Keratinocyte (primary cell): ENCODE results near the gene TEX29. TPM values are rescaled to one million over a fixed set of nuclear protein-coding genes. Genes with fewer than 3 reads are reported as not detected.

Source experiments
- DNase-seq: peaks from one replicate; pipeline ENCODE4 v3.0.0-alpha.2; 2011; ENCODE audit warnings: low read depth, missing footprints, low spot score
- FAIRE-seq: peaks from 2 replicates; lab custom pipeline; 2011; peaks lifted over from hg19 to GRCh38; lab: Jason Lieb, UNC
- H2AFZ ChIP-seq: 2 replicates; pipeline ENCODE4 v1.6.0; 2012; ENCODE audit warnings: low read length, control low read depth, inconsistent platforms; ENCODE audit not compliant: control insufficient read depth
- H3K27ac ChIP-seq: 2 replicates; pipeline ENCODE4 v1.5.1; 2011; ENCODE audit warnings: low read length; ENCODE audit not compliant: control insufficient read depth, insufficient read depth
- H3K27me3 ChIP-seq: 3 replicates; pipeline ENCODE4 v1.6.0; 2011; ENCODE audit warnings: low read length; ENCODE audit not compliant: control insufficient read depth, insufficient read depth; ENCODE audit errors: extremely low read depth
- H3K36me3 ChIP-seq, 2 experiments: 2 replicates in 1 of 2; 3 replicates in 1 of 2; pipeline ENCODE4 v1.5.1; 2011; ENCODE audit warnings: low read length in 2 of 2, mild to moderate bottlenecking in 1 of 2; ENCODE audit not compliant: control insufficient read depth in 2 of 2, insufficient read depth in 2 of 2; ENCODE audit errors: extremely low read depth in 1 of 2
- H3K4me1 ChIP-seq: 3 replicates; pipeline ENCODE4 v1.5.1; 2011; ENCODE audit warnings: low read length; ENCODE audit not compliant: control insufficient read depth, insufficient read depth; ENCODE audit errors: extremely low read depth
- H3K4me2 ChIP-seq: 3 replicates; pipeline ENCODE4 v1.6.0; 2011; ENCODE audit warnings: low read depth, low read length; ENCODE audit not compliant: control insufficient read depth, insufficient read depth; ENCODE audit errors: extremely low read depth
- H3K4me3 ChIP-seq, 3 experiments: fragments of 200-600 bp in 1 of 3; sonication (generic) in 1 of 3; 2 replicates in 2 of 3; 3 replicates in 1 of 3; pipeline ENCODE4 v1.5.1; 2011 to 2016; ENCODE audit warnings: low read length in 3 of 3, mild to moderate bottlenecking in 3 of 3, control low read depth in 2 of 3, inconsistent platforms in 1 of 3, low read depth in 1 of 3, mixed read lengths in 1 of 3, mixed run types in 1 of 3, moderate library complexity in 1 of 3; ENCODE audit not compliant: control insufficient read depth in 2 of 3, insufficient read depth in 2 of 3; ENCODE audit errors: extremely low read depth in 1 of 3
- H3K79me2 ChIP-seq: 2 replicates; pipeline ENCODE4 v1.6.0; 2012; ENCODE audit warnings: low read length; ENCODE audit not compliant: control insufficient read depth, insufficient read depth
- H3K9ac ChIP-seq: 3 replicates; pipeline ENCODE4 v1.6.0; 2011; ENCODE audit warnings: low read length; ENCODE audit not compliant: control insufficient read depth, insufficient read depth; ENCODE audit errors: extremely low read depth
- H3K9me1 ChIP-seq: 3 replicates; pipeline ENCODE4 v1.6.0; 2011; ENCODE audit warnings: low read length; ENCODE audit not compliant: control insufficient read depth, insufficient read depth; ENCODE audit errors: extremely low read depth
- H3K9me3 ChIP-seq: 2 replicates; pipeline ENCODE4 v1.5.1; 2012; ENCODE audit warnings: low read depth, low read length; ENCODE audit not compliant: control insufficient read depth
- H4K20me1 ChIP-seq: 3 replicates; pipeline ENCODE4 v1.6.0; 2011; ENCODE audit warnings: low read length; ENCODE audit not compliant: control insufficient read depth, insufficient read depth; ENCODE audit errors: extremely low read depth
- EZH2 ChIP-seq: IDR thresholded peaks from one replicate; pipeline ENCODE4 v1.6.1; 2012; ENCODE audit warnings: inconsistent platforms, mild to moderate bottlenecking, low read length, moderate library complexity
- dilution Hi-C: fragments of 300-500 bp; cut with MboI; formaldehyde crosslinking; loops from one replicate; pipeline ENCODE4 v1.7.0; 2020; ENCODE audit warnings: low sequenced_read_pairs; ENCODE audit not compliant: extremely low pct_ligation_motif_present
- polyA plus RNA-seq, 5 experiments: library from polyadenylated mRNA; depleted of rRNA in 3 of 5; stranded (reverse) in 3 of 5; stranded (forward) in 1 of 5; unstranded in 1 of 5; fragments of >200 nt; gene quantifications; 1 replicate in 1 of 5; 2 replicates in 3 of 5; 3 replicates in 1 of 5; pipeline versions ENCODE4 v1.2.1 to v1.2.3, GENCODE V29; 2011 to 2012; ENCODE audit warnings: missing spikeins in 2 of 5, low read depth in 1 of 5, low replicate concordance in 1 of 5
- TF ChIP-seq, protein P1 (sequence below), 3 experiments: IDR thresholded peaks in 1 of 3; conservative IDR thresholded peaks in 1 of 3; optimal IDR thresholded peaks in 1 of 3; 2 replicates in 2 of 3; 3 replicates in 1 of 3; pipeline versions ENCODE3 to v1.5.1; 2011; ENCODE audit warnings: low read length in 3 of 3, mild to moderate bottlenecking in 3 of 3, moderate library complexity in 2 of 3, control low read depth in 1 of 3, inconsistent platforms in 1 of 3; ENCODE audit not compliant: insufficient read depth in 2 of 3; ENCODE audit errors: extremely low read depth in 1 of 3

Gene TEX29
- polyA plus RNA-seq, 1 donor (not counting 4 experiments of a cell fraction or from before 2014, with no cell fraction given): 0.18 TPM

DNA sequence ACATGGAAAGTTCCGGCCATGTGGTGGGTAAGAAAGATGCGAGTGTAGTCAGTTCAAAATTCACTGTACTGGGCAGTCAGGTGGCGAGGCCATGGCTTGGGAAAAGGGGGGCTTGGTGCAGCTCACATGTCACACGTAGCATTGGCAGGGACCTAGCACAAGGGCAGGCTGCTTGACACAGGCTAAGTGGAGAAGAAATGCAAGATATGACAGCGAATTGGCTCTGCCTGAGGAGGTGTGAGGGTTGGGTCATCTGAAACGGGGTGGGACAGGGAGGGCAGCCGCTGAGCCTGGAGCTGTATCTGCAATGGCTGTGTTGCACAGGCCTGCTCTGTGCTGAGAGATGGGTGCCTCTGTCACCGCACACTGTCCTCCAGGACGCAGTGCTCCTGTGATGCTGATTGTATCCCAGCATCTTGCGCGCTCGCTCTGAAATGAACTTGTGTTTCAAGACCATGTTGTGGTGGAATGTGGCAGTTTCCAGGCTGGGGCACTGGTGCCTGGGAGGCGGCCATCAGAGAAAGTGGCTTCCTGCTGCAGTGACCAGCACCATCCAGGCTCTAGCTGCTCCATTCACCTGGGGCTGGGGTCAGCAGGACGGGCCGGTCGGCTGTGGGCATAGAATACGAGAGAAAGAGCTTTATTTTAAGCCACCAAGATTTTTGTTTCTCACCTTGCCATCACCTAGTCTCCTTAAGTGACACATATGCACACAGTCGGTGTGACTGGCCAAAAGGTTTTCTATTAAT is 70.3 kb downstream of the TEX29 start:
- no peaks in the 10 kb centered on the region for H3K27me3 ChIP-seq
- H3K9me3 ChIP-seq: no peaks in the 10 kb centered on the region
- H2AFZ ChIP-seq: no peak overlapping the region
- dilution Hi-C loops: no loop called here
- FAIRE-seq: no peak
- H4K20me1 ChIP-seq: no peaks in the 10 kb centered on the region
- H3K9ac ChIP-seq: no peak overlapping the region
- no peaks in the 10 kb centered on the region for H3K4me1 ChIP-seq
- H3K4me2 ChIP-seq: no peak overlapping the region
- H3K27ac ChIP-seq: no peak overlapping the region
- no peaks in the 10 kb centered on the region for H3K36me3 ChIP-seq
- DNase-seq: no peak
- no peaks in the 10 kb centered on the region for H3K79me2 ChIP-seq
- TF ChIP-seq, protein P1, sequence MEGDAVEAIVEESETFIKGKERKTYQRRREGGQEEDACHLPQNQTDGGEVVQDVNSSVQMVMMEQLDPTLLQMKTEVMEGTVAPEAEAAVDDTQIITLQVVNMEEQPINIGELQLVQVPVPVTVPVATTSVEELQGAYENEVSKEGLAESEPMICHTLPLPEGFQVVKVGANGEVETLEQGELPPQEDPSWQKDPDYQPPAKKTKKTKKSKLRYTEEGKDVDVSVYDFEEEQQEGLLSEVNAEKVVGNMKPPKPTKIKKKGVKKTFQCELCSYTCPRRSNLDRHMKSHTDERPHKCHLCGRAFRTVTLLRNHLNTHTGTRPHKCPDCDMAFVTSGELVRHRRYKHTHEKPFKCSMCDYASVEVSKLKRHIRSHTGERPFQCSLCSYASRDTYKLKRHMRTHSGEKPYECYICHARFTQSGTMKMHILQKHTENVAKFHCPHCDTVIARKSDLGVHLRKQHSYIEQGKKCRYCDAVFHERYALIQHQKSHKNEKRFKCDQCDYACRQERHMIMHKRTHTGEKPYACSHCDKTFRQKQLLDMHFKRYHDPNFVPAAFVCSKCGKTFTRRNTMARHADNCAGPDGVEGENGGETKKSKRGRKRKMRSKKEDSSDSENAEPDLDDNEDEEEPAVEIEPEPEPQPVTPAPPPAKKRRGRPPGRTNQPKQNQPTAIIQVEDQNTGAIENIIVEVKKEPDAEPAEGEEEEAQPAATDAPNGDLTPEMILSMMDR (optimal IDR thresholded peaks at IDR 0.05 in 1 of 3, IDR thresholded peaks at IDR 0.05 in 1 of 3, conservative IDR thresholded peaks at IDR 0.05 in 1 of 3; ENCODE audit: extremely low read depth in 1 of 3, insufficient read depth in 2 of 3, low read length in 3 of 3): no peak
- TF ChIP-seq EZH2: no peak
- no peaks in the 10 kb centered on the region for H3K9me1 ChIP-seq
- no peak overlapping the region for H3K4me3 ChIP-seq

- dilution Hi-C loops: no loop called here
- H2AFZ ChIP-seq: no peak overlapping the region
- TF ChIP-seq, protein P1 (optimal IDR thresholded peaks at IDR 0.05 in 1 of 3, IDR thresholded peaks at IDR 0.05 in 1 of 3, conservative IDR thresholded peaks at IDR 0.05 in 1 of 3; ENCODE audit: extremely low read depth in 1 of 3, insufficient read depth in 2 of 3, low read length in 3 of 3): no peak
- no peak for TF ChIP-seq EZH2
These were observed 72.0 kb downstream of the TEX29 start for GRCh38 chr13:111392486-111392885.

More at GRCh38 chr13:111392486-111392885, 72.0 kb downstream of the TEX29 start:
- H3K4me2 ChIP-seq: no peak overlapping the region
- no peaks in the 10 kb centered on the region for H3K4me1 ChIP-seq
- H3K4me3 ChIP-seq: no peak overlapping the region
- no peaks in the 10 kb centered on the region for H3K36me3 ChIP-seq
- no peak overlapping the region for H3K9ac ChIP-seq
- H3K27ac ChIP-seq: no peak overlapping the region
- no peaks in the 10 kb centered on the region for H3K9me3 ChIP-seq
- no peaks in the 10 kb centered on the region for H3K27me3 ChIP-seq
- no peaks in the 10 kb centered on the region for H3K79me2 ChIP-seq
- FAIRE-seq (no peak), DNase-seq (no peak)
- no peaks in the 10 kb centered on the region for H3K9me1 ChIP-seq
- H4K20me1 ChIP-seq: no peaks in the 10 kb centered on the region
